HG03045 (cell line): Measurements from ENCODE around the gene STRIP1.
A peak's percentile ranks its signal among the peaks of the same experiment; 100 is the strongest.
"Not testable (repeated sequence)": the region's sequence is repeated elsewhere in the genome, so short reads cannot be mapped to it uniquely, and the experiment has no call there.

Experiments used
- ATAC-seq: cut with Tn5 transposase; IDR thresholded peaks from one replicate; pipeline ENCODE4 v1.9.1; 2021; ENCODE audit warnings: mild to moderate bottlenecking, moderate library complexity; ENCODE audit not compliant: unreplicated experiment

The STRIP1 gene

GRCh38 chr1:110067893-110068645, 33.6 kb downstream of the STRIP1 start:
- no peak for ATAC-seq

GRCh38 chr1:110068646-110069403, 34.4 kb downstream of the STRIP1 start:
- ATAC-seq = no peak

- ATAC-seq = no peak
Observed at GRCh38 chr1:110069404-110070281, 35.2 kb downstream of the STRIP1 start.

- ATAC-seq = no peak
Observed at GRCh38 chr1:110070282-110070669, 35.9 kb downstream of the STRIP1 start.

- no peak for ATAC-seq
Observed at GRCh38 chr1:110070671-110071242, 36.3 kb downstream of the STRIP1 start, which contains the start of gene ALX3. Gene ALX3, minus strand, starts transcription at chr1:110070672. Its CDS starts 60 bp downstream, at chr1:110070612.

GRCh38 chr1:110074166-110074565, 39.7 kb downstream of the STRIP1 start:
- ATAC-seq = no peak

GRCh38 chr1:110076789-110077500, 42.5 kb downstream of the STRIP1 start:
- ATAC-seq = no peak

- not testable (repeated sequence) for ATAC-seq
Observed at GRCh38 chr1:110079995-110080394, 45.6 kb downstream of the STRIP1 start.

- ATAC-seq = no peak
Observed at GRCh38 chr1:110081061-110081460, 46.6 kb downstream of the STRIP1 start.

- no peak for ATAC-seq
Observed at GRCh38 chr1:110082477-110082876, 48.1 kb downstream of the STRIP1 start.

GRCh38 chr1:110083061-110083865, 48.8 kb downstream of the STRIP1 start:
- no peak for ATAC-seq

GRCh38 chr1:110083866-110084226, 49.4 kb downstream of the STRIP1 start:
- ATAC-seq = no peak

GRCh38 chr1:110084227-110085078, 50.0 kb downstream of the STRIP1 start:
- ATAC-seq = peak; percentile 54

GRCh38 chr1:110085671-110086070, 51.2 kb downstream of the STRIP1 start:
- ATAC-seq = no peak

GRCh38 chr1:110086961-110087360, 52.5 kb downstream of the STRIP1 start:
- no peak for ATAC-seq

- ATAC-seq = no peak
Observed at GRCh38 chr1:110087812-110088738, 53.7 kb downstream of the STRIP1 start.

GRCh38 chr1:110088739-110089316, 54.4 kb downstream of the STRIP1 start:
- no peak for ATAC-seq
